ENCODE measurements around the gene CNTNAP5. TPM values are rescaled to one million over a fixed set of nuclear protein-coding genes. Genes with fewer than 3 reads are reported as not detected.

CNTNAP5 gene
- total and polyA plus RNA-seq, 2 of the 8 experiments (the other 6 are each of a cell fraction or from before 2014, with no cell fraction given) = 0.11 to 0.76 TPM

GRCh38 chr2:124063596-124063995 is 38.5 kb downstream of the CNTNAP5 start (continued):
- TF ChIP-seq TAF7 (optimal IDR thresholded peaks at IDR 0.05; ENCODE audit: borderline replicate concordance, low read depth, low read length) (no peak), TEAD4 (IDR thresholded peaks at IDR 0.05; ENCODE audit: low read depth, low read length) (no peak)
- TF ChIP-seq, protein P1, sequence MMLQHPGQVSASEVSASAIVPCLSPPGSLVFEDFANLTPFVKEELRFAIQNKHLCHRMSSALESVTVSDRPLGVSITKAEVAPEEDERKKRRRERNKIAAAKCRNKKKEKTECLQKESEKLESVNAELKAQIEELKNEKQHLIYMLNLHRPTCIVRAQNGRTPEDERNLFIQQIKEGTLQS (IDR thresholded peaks at IDR 0.05; ENCODE audit: insufficient read depth, low read depth, low read length) = no peak

Measured in H1 (cell line).